ENCODE results near the gene HMGXB4.

HMGXB4 gene

GRCh38 chr22:35292786-35293185 is 35.5 kb downstream of the HMGXB4 start:
- no peaks in the 10 kb centered on the region for H3K4me1 Mint-ChIP-seq
- H3K27me3 Mint-ChIP-seq (ENCODE audit: low read depth) = no peaks in the 10 kb centered on the region
- no peak for TF ChIP-seq CTCF (IDR thresholded peaks at IDR 0.05; ENCODE audit: unreplicated experiment in 3 of 3)
- no peak overlapping the region for H3K4me3 Mint-ChIP-seq
- no peak overlapping the region for H3K27ac Mint-ChIP-seq
- H3K36me3 Mint-ChIP-seq (ENCODE audit: low read depth) = peaks cover 52% of the 10 kb centered on the region
- no peaks in the 10 kb centered on the region for H3K9me3 Mint-ChIP-seq

- Mint-ChIP-seq H3K27ac (no peak overlapping the region), H3K36me3 (ENCODE audit: low read depth) (peaks cover 33% of the 10 kb centered on the region), H3K4me3 (no peak overlapping the region), H3K9me3 (no peaks in the 10 kb centered on the region), H3K27me3 (ENCODE audit: low read depth) (no peaks in the 10 kb centered on the region), H3K4me1 (peaks cover 5% of the 10 kb centered on the region)
- TF ChIP-seq CTCF (IDR thresholded peaks at IDR 0.05; ENCODE audit: unreplicated experiment in 3 of 3) = no peak
These were observed 38.8 kb downstream of the HMGXB4 start for GRCh38 chr22:35296051-35296450.

GRCh38 chr22:35299217-35299672 is 42.0 kb downstream of the HMGXB4 start:
- Mint-ChIP-seq H3K27ac (peak overlapping the region; percentile 83 to 94 (median 93)), H3K9me3 (no peaks in the 10 kb centered on the region), H3K4me3 (peak overlapping the region; percentile 88 to 96 (median 94)), H3K27me3 (ENCODE audit: low read depth) (peaks cover 4% of the 10 kb centered on the region), H3K36me3 (ENCODE audit: low read depth) (peaks cover 19% of the 10 kb centered on the region), H3K4me1 (peaks cover 19% of the 10 kb centered on the region)
- no peak for TF ChIP-seq CTCF (IDR thresholded peaks at IDR 0.05; ENCODE audit: unreplicated experiment in 3 of 3)

- Mint-ChIP-seq H3K27ac (peak within 1 kb of the TSS; percentile 91 to 94 (median 93)), H3K4me1 (peaks cover 19% of the 10 kb centered on the region), H3K27me3 (ENCODE audit: low read depth) (peaks cover 4% of the 10 kb centered on the region), H3K4me3 (peak within 1 kb of the TSS; percentile 88 to 96 (median 94)), H3K36me3 (ENCODE audit: low read depth) (peaks cover 15% of the 10 kb centered on the region), H3K9me3 (no peaks in the 10 kb centered on the region)
- TF ChIP-seq CTCF (IDR thresholded peaks at IDR 0.05; ENCODE audit: unreplicated experiment in 3 of 3) = no peak
These were observed 42.6 kb downstream of the HMGXB4 start, which contains the start of gene TOM1 for GRCh38 chr22:35299673-35300499. TOM1 (plus strand) TSS chr22:35299894; CDS start chr22:35299929, 35 bp downstream.

GRCh38 chr22:35301372-35301874 is 44.1 kb downstream of the HMGXB4 start:
- peaks cover 4% of the 10 kb centered on the region for H3K27me3 Mint-ChIP-seq (ENCODE audit: low read depth)
- H3K4me1 Mint-ChIP-seq = peaks cover 27% of the 10 kb centered on the region
- peak overlapping the region; percentile 88 to 96 (median 94) for H3K4me3 Mint-ChIP-seq
- H3K27ac Mint-ChIP-seq = peak overlapping the region; percentile 42 to 94 (median 52)
- peaks cover 14% of the 10 kb centered on the region for H3K36me3 Mint-ChIP-seq (ENCODE audit: low read depth)
- H3K9me3 Mint-ChIP-seq = no peaks in the 10 kb centered on the region
- no peak for TF ChIP-seq CTCF (IDR thresholded peaks at IDR 0.05; ENCODE audit: unreplicated experiment in 3 of 3)

All from nephron (organoid).